Measurements from ENCODE around the gene TMEM131. TPM values are rescaled to one million over a fixed set of nuclear protein-coding genes. Genes with fewer than 3 reads are reported as not detected.

TMEM131 gene
- total RNA-seq = 67.4 and 82.5 TPM in 2 replicates

GRCh38 chr2:97995734-97996624 is at the start of gene TMEM131:
TMEM131 (minus strand) TSS chr2:97995948; CDS start chr2:97995662, 286 bp downstream.

GRCh38 chr2:97713296-97714083 is 282.3 kb downstream of the TMEM131 start, which contains the start of gene ZAP70:
ZAP70 (plus strand) TSS chr2:97713576; CDS start chr2:97724037, 10,461 bp downstream.

Other genes starting within 250 kb of the TMEM131 start
- gene VWA3B, start 91.2 kb upstream of the TMEM131 start, total RNA-seq = 0.09 TPM in 1 of 2 replicates, not detected in the other

Measured in smooth muscle cell of the umbilical artery (primary cell).